Activated CD4-positive, CD25-positive, alpha-beta regulatory T cell treated with anti-CD3 and anti-CD28 coated beads, Interleukin-2, amount 50 U/mL, for 72 hours (primary cell): ENCODE data around the gene HELLS.
"Not testable (repeated sequence)": the region's sequence is repeated elsewhere in the genome, so short reads cannot be mapped to it uniquely, and the experiment has no call there.

Source experiments
- DNase-seq: peaks from one replicate; pipeline ENCODE4 v3.0.0; 2021

HELLS gene

DNA sequence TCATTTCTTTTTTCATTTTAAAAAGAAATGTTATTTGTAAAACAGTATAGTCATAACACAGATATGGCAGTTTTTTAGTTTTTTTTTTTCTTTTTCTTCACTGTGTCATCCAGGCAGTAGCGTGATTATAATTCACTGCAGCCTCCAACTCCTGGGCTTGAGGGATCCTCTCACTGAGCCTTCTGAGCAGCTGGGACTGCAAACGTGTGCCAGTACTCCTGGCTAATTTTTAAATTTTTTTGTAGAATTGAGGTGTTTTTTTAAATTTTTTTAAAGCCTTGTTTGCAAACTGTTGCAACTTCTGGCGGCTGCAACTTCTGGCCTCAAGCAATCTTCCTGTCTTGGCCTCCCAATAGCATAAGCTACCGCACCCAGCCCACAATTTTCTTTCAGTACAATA lies 63.0 kb downstream of the HELLS start:
- no peak for DNase-seq

GRCh38 chr10:94614558-94614957 lies 69.0 kb downstream of the HELLS start:
- no peak for DNase-seq

DNA sequence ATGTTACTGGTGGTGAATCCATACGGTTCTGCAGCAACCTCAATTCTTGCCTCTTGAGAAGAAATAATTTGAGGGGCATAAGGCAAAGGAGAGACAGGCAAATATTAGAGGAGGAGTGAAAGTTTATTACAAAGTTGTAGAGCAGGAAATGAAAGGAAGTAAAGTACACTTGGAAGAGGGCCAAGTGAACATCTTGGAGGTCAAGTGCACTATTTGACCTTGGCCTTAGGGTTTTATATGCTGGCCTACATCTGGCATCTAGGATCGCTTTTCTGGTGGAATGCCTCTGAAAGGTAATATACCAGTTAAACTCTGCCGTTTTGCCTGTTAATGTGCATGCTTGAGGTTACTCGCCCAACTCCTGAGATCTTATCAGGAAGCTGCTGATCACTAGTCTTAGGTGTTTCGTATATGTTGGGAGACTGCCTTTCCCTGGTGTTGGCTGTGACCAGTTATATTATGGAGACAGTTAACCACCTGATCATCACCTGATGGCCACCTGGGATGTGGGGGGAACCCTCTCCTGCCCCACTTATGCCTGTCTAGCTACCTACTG lies 71.9 kb downstream of the HELLS start:
- no peak for DNase-seq

DNA sequence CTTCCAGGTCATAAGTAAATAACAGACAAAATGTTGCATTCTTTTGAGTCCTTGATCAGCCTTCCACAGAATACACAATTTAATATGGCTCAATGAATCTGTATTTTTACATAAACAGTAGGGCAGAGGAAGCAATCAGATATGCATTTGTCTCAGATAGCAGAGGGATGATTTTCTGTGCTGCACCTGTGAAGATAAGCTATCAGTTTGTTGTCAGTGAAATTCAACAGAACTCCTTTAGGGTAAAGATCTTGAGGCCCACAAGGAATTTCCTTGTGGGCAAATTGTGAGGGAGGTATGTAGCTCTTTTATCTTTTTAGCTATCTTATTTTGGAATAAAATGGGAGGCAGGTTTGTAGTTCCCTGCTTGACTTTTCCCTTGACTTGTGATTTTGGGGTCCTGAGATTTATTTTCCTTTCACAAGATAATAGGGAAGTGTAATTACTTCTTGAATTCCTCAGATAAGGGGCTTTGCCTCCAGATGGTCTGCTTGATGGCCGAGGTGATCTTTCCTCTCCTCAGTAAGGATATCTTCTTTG lies 77.1 kb downstream of the HELLS start:
- no peak for DNase-seq

DNA sequence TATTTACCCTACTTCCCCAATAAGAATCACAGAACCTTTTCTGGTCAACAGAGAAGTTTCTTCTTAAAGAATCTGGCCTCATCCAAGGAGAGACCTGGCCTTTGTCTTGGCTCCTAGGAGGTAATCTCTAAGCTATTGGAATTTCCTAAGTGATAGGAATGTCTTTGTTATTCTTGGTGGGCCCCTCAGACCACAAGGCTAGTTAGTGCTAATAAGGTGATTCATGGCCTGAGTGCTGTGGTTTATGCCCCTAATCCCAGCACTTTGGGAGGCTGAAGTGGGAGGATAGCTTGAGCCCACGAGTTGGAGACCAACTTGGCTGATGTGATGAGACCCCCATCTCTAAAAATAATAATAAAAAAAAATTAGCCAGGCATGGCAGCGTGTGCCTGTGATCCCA lies 78.0 kb downstream of the HELLS start:
- DNase-seq, result no peak

- DNase-seq, result no peak
These were observed 80.9 kb downstream of the HELLS start for GRCh38 chr10:94626476-94626875.

GRCh38 chr10:94627511-94627910 lies 81.9 kb downstream of the HELLS start:
- no peak for DNase-seq

- DNase-seq, result no peak
These were observed 84.6 kb downstream of the HELLS start for GRCh38 chr10:94630017-94630688.

- no peak for DNase-seq
These were observed 85.7 kb downstream of the HELLS start for GRCh38 chr10:94631077-94631875.

DNA sequence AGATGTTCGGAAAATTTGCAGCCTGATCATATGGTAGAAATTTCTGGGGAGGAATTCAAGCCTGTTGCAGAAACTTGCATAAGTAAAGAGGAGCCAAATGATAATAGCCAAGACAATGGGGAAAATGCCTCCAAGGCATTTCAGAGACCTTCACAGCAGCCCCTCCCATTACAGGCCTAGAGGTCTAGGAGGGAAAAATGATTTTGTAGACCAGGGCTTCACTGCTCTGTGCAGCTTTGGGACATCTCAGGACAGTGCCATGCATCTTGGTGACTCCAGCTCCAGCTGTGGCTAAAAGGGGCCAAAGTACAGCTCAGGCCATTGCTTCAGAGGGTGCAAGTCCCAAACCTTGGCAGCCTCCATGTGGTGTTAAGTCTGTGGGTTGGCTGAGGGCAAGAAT lies 87.4 kb downstream of the HELLS start:
- no peak for DNase-seq

DNA sequence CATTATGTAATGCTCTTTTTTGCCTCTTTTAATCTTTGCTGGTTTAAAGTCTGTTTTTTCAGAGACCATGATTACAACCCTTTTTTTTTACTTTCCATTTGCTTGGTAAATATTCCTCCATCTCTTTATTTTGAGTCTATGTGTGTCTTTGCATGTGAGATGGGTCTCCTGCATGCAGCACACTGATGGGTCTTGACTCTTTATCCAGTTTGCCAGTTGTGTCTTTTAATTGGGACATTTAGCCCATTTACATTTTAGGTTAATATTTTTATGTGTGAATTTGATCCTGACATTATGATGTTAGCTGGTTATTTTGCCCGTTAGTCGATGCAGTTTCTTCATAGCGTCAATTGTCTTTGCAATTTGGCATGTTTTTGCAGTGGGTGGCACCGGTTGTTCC lies 92.5 kb downstream of the HELLS start:
- not testable (repeated sequence) for DNase-seq

DNA sequence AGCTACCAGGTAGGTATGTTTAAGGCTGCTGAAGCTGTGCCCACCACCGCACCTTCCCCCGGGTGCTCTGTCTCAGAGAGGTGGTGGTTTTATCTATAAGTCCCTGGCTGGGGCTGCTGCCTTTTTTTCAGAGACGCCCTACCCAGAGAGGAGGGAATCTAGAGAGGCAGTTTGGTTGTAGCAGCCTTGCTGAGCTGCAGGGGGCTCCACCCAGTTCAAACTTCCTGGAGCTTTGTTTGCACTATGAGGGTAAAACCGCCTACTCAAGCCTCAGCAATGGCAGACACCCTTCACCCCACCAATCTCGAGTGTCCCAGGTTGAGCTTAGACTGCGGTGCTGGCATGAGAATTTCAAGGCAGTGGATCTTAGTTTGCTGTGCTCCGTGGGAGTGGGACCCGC lies 94.3 kb downstream of the HELLS start:
- no peak for DNase-seq

DNA sequence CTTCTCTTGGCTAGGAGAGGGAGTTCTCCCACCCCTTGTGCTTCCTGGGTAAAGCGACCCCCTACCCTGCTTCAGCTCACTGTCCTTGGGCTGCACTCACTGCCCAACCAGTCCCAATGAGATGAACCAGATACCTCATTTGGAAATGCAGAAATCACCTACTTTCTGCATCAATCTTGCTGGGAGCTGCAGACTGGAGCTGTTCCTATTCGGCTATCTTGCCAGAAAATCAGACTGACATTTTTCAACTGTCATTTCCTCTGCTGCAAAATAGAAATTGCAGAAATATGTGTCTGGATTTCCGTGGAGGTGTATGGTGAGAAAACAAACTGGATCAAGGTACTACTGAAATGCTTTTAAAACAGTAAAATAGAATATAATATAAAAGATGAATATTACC lies 95.0 kb downstream of the HELLS start:
- no peak for DNase-seq

- no peak for DNase-seq
These were observed 95.9 kb downstream of the HELLS start for GRCh38 chr10:94641480-94641879.

GRCh38 chr10:94644352-94644751 lies 98.8 kb downstream of the HELLS start:
- no peak for DNase-seq

GRCh38 chr10:94645285-94645684 lies 99.7 kb downstream of the HELLS start:
- no peak for DNase-seq
